GM21786 (cell line): Measurements from ENCODE around the gene GXYLT2.
"Not testable (repeated sequence)": the region's sequence is repeated elsewhere in the genome, so short reads cannot be mapped to it uniquely, and the experiment has no call there.

Source experiments
- ATAC-seq: cut with Tn5 transposase; IDR thresholded peaks from one replicate; pipeline ENCODE4 v1.9.1; 2021; ENCODE audit not compliant: unreplicated experiment

Gene GXYLT2

DNA sequence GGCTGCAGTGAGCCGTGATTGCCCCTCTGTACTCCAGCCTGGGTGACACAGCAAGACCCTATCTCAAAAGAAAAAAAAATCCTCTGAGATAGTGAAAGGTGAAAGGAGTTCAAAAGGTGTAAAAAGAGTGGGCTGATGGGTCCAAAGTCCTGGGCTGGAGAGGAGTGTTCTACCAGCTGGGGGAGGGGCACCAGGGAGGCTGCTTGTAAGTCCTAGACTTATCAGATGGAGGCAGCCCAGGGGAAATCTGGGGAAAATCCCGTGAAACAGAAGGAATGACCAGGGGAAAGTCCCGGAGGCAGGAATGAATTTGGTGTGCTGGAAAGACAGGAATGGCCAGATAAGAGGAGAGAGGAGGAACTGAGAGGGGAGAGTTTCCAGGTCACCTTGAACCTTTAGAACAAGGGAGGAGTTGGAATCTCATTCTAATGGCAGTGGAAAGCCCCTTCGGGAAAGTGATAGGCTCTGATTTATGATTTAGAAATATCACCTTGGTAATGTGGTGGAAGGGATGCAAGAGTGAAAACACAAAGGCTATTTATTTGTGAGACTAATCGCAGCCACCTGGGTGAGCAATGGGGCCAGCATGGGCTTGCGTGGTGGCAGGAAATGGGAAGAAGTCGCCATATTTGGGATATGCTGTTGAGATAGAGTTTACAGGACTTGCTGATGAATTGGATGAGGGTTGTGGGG is 85.3 kb downstream of the GXYLT2 start:
- ATAC-seq = no peak

DNA sequence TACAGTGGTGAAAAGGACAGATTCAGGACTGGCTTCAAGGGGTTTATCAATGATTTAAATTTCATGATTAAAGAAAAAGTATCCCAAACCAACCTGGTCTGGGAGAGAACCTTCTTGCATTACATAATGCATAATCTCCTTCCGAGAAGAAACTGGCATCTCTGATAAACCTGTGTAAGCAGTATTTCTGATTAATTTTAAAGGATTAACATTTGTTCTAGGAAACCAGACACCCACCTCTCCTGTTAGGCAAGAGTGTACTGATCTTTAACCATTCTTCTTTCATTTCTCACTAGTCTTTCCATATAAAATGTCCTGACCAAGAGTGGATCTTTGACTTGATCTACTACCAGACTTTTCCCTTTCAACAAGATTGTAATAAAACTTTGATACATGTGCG is 85.9 kb downstream of the GXYLT2 start:
- ATAC-seq = no peak

DNA sequence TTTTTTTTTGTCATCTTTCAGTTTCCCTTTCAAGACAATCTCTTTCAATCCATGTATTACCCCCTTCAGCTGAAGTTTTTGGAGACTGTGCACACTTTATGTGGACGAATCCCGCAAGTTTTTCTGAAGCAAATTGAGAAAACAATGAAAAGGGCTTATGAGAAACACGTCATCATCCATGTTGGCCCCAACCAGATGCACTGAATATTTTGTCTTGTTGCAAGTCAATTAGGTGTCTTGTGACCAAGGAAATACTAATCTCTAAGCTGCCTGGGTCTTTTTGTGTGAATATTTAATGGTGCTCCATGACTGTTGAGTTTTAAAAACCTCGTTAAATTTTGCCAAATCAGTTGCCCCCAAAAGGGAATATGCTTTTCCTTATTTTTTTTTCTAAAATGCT is 87.1 kb downstream of the GXYLT2 start:
- ATAC-seq = no peak

DNA sequence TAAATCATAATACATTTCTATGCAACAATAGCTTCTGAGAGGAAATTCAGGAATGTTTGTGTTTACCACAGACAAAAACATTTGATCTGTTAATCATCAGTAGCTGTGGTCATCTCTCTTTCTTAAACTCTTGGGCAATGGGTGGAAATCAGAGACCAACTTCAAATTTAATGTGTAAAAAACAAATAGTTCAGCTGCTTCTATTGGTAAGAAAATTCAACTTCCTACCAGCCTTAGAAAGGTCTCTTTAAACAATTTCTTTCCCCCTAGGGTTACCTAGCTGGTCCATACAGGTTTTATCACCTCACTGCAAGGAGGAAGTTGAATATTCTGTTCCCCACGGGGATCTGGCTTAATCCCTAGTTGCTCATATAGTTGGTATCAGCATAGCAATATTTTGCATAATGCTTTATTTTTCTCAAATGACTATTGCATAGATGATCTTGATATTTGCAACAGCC is 88.5 kb downstream of the GXYLT2 start:
- no peak for ATAC-seq

DNA sequence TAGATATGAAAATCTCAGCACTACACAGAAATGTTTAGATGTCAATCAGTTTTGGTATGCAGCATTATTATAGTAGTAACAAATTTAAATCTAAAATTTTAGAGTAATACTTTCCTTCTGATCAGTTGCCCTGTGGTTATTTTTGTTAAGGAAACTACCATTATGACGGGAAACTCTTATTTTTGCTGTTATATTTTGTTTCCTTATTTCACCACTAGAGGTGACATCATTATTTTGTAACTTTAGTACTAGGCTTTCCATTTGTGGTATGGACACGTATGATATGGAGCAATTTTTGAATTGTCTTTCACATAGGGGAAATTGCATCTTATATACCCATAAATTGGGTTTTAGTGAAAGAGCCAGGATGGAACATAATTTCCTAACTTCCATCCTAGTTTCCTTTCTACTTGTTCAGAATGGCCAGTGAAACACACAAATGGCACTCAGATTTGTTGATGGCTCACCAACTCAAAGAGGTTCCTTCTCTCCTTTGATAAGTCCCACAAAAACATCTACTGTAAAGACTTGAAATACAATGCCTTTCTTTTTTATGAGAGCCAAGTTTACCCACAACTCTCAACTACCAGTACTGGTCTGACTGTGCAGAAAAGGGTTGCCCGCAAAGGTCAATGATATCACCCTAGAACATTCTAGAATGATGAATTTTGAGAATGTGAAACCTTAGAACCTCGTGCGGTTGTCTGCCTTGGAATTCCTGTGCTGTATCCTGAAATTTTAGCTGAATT is 89.4 kb downstream of the GXYLT2 start:
- peak; percentile 79 for ATAC-seq

DNA sequence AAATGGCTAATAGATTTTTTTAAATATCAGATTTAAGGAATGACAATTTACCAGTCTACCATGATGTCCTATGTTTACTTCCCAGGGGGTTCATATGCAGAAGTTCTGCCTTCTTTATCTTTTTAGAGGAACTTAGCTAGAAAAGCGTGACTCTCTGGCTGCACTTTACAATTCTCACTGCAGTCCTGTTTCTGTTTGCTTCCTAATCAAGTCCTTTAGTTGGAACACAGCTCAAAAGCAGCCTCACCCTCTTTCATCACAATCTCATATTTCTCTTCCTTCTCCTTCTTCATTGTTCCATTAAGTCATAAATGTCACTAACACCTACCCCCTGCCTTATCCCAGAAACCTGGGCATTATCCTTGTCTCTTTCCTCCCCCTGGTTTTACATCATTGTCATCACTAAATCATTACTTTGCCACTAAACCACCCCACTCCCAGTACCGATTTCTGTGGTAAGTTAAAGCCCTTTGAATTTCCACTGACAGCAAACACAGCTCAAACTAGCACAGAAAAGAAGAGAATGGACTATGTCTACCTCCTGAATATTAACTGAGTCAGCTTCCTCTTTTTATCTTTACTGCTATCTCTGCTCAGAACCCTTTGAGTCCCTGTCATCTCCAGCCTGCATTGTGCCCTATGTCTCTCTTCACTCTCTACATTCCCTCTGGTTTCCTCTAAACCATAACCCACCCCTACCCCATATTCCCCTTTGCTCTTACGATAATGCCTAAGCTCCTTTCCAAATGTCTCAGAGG is 94.9 kb downstream of the GXYLT2 start:
- ATAC-seq = no peak

DNA sequence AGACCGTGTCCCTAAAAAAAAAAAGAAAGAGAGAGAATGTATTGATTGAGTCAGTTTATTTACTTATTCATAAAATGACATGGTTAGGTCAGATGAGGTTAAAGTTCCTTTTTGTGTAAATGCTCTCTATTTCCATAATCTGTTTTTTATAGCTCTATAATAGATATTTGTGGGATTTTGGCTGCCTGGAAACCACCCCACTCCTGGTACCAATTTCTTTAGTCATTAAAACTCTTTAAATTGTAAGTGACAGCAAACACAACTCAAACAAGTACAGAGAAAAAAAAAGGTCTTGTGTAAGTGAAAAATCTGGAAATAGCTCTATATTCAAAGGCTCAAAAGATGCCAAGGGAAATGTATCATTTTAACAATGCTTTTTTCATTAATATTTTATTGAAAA is 97.7 kb downstream of the GXYLT2 start:
- ATAC-seq = no peak

DNA sequence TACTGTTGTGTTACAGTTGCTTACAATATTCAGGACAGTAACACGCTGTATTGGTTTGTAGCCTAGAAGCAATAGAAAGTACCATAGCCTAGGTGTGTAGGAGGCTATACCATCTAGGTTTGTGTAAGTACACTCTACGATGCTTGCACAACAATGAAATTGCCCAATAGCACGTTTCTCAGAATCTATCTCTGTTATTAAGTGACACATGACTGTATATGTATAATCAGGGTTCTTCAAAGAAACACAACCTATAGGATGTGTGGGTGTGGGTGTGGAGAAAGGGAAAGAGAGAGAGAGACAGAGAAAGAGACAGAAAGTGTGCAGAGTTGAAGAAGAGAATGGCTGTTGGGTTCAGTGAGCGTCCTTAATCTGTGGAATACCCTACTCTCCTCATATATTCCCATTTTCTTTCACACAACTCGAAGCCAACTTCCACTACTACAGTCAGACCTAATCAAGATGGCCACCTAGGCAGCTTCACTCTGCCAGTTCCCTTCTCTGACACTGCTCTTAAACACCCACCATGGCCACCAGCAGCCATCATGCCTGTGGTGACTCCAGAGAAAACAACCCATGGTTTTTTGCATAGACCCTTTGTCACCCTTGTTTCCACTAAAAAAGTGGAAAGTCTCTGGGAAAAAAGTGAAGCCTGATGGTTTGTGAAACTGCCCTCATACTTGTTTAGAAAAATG is 103.0 kb downstream of the GXYLT2 start:
- no peak for ATAC-seq

DNA sequence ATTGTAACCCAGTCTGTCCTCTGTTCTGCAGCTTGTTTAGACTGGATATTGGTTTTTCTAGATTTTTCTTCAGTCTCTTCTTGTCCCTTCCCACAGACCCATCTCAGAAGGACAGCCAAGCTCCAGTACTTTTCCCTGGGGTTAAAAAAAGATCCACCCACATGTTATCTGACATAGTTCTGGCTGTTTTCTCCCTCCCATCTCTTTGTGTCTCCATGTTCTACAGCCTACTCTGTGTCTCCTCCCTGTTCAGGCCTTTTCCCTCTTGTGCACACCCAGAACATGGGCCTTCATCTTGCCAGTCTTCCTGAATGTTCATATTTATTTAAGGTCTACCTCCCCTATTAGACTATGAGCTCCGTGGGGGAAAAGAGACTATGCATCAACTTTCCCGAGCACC is 103.7 kb downstream of the GXYLT2 start:
- no peak for ATAC-seq

DNA sequence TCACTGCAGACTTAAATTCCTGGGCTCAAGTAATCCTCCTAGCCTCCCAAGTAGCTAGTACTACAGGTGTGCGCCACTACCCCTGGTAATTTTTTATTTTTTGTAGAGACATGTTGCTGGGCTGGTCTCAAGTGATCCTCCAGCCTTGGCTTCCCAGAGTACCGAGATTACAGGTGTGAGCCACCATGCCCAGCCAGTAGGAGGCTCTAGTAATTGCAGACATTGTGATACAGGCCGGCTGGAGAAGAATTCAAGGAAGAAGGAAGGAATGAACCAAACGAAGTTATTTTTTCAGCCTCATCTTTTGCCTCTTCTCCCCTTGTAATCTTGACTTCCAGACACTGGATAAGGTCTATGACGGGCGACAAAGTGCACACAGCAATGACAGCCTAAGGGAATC is 105.5 kb downstream of the GXYLT2 start:
- ATAC-seq = no peak

DNA sequence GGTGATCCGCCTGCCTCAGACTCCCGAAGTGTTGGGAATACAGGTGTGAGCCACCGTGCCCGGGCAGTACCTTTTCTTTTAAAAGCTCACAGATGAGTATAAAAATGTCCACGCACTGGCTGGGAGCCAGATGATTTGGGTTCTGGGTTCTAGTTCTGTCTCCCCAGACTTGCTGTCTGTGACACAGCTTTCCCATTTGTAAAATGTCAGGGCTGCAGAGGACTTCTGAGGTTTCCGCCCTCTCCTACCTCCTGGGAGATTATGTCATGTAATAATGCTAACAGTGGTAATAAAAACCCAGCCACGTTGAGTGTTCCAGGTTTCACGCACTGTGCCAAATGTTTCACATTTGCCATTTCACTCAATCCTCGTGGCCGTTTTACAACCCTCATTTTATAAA is 107.5 kb downstream of the GXYLT2 start:
- ATAC-seq = no peak

DNA sequence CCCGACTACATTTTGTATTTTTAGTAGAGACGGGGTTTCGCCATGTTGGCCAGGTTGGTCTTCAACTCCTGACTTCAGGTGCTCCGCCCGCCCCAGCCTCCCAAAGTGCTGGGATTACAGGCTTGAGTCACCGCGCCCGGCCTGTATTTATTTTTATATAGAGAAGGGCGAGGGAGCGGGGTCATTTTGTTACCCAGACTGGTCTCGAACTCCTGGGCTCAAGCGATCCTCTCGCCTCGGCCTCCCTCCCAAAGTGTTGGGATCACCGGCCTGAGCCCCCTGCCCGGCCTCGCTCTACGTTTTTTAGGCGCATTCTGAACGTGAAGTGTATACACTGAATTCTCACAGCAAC is 108.3 kb downstream of the GXYLT2 start:
- no peak for ATAC-seq

DNA sequence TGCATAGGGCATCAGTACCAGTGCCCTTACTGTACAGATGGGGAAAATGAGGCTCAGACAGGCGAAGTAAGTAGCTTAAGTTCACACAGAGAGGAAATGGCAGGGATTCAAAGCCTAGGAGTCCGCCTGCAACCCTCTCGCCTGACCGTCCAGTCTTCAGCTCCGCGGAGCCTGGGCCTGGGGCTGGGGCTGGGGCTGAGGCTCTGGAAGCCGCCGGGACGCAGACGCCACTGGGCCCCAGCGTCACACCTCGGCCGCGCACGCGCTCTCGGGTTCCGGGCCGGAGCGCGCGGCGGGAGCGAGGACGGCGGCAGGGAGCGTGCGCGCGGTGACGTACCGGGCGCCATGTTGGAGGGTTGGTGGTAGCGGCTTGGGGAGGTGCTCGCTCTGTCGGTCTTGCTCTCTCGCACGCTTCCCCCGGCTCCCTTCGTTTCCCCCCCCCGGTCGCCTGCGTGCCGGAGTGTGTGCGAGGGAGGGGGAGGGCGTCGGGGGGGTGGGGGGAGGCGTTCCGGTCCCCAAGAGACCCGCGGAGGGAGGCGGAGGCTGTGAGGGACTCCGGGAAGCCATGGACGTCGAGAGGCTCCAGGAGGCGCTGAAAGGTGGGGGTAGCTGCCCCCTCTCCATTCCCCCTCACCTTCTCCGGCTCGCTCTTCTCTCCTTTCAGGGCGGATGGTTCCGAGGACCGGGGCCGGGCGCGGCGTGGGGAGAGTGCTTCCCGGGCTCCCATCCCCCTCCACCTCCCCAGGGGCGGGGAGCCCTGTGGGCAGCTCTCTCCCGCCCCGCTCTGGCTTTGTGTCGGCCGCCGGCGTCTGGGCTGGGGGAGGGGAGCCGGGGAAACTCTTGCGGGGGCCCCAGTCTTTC is 108.9 kb downstream of the GXYLT2 start, which contains the start of gene PPP4R2:
Gene PPP4R2 (plus strand): TSS at position 339 of the 861 bp plus-strand sequence. CDS start 227 bp downstream, at position 566.
- peak; percentile 80 for ATAC-seq

DNA sequence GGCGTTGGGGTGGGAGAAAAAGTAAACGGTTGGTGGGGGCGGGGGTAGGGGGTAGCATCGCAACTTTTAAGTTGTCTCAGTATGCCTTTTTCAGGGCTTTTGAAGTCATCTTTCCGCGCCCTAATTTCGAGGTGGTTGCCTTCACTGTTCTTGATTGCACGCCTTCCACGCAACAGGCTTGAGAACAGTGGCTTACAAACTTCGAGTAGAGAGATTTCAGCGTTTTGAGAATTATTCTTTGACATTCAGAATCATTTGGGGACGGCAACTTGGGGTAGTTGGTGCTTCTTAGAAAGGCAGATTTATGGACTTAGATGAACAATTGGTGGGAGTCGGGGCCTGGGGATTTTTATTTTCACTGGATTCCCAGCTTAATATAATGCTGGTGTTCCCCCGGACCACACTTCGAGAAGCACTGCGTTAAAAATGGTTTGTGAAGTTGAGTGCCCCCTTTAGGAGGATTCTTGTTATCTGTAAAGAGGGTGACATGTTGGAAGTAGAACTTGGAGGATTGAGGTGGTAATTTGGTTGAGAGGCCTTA is 109.6 kb downstream of the GXYLT2 start:
- ATAC-seq = peak; percentile 33

DNA sequence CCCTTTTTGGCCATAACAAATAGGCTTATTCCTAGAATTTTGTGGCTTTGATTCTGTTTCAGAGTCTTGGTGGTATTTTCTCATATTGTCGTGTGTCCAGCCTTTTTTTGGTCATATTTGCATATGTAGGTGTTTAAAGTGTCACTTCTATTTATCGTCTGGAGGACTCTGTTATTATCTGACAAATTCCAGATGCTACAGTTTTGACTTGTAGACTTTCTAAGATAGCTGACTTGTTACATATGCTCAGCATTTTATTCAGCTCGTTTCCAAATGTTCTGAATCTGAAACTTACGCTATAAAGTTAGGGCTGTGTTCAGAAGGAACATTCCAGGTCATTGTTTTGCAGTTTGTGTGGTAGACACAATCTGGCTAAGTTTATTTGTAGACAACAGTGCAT is 110.6 kb downstream of the GXYLT2 start:
- ATAC-seq = no peak

DNA sequence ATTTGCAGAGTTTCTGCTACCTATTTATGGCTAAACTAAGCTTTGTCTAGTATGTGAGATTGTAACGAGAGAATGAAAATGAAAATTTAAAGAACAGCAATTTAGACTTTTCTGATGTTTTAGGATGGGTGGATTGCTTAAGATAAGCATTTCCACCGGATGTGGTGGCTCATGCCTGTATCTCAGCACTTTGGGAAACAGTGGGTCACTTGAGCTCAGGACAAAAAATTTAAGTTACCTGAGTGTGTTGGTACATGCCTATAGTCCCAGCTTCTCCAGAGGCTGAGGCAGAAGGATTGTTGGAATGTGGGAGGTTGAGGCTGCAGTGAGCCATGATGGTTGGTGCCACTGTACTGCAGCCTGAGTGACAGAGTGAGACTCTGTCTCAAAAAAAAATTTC is 112.1 kb downstream of the GXYLT2 start:
- no peak for ATAC-seq

DNA sequence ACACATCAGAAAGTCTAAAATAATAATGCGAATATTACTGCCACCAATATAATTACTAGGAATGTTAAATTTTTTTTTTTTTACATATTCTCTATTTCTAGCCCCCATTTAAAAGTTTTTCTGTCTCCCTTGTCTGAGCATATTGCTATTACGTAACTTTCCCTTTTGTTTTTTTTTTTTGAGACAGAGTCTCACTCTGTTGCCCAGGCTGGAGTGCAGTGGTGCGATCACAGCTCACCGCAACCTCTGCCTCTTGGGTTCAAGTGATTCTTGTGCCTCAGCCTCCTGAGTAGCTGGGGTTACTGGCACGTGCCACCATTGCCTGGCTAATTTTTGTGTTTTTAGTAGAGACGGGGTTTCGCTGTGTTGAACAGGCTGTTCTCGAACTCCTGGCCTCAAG is 115.2 kb downstream of the GXYLT2 start:
- ATAC-seq = not testable (repeated sequence)

DNA sequence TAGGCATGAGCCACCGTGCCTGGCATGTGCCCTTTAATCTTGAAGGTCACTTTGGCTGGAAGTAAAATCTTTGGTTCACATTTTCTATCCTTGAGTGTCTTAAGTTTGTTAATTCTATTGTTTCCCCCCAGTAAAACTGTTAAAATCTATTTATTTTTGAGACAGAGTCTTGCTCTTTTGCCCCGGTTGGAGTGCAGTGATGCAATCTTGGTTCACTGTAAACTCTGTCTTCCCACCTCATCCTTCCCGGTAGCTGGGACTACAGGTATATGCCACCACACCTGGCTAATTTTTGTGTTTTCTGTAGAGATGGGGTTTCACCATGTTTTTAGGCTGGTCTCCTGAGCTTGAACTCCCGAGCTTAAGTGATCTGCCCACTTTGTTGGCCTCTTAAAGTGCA is 116.5 kb downstream of the GXYLT2 start:
- no peak for ATAC-seq

DNA sequence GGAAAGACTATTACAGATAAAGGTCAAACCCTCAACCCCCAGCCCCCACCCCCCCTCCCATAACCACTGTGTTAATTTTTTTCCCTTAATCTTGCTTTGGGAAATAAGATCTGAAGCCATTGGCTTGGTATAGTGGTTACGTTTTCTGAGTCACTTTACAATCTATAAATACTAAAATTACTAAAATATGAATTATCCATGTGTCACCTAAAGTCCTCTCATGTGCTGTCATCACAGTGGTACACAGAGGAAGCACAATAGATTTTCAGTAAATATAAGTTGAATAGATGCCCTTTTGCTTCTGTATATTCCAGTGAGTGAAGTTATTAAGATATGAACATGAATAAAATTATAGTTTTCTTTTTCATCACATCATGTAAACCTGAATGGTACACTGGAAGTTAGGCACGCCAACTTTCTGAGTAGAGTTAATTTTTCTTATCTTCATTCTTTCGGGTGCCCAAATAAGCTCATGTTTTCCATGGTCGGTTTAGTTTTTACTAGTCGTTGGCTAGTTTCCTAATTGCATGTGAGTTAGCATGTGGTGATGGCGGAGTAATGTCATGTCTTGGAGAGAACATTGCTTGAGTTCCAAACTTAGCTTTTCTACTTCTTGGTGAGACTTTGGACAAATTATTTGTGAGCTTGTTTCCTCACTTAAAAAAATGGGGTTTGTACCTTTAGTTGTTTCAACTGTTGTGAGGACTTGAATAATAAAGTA is 120.3 kb downstream of the GXYLT2 start:
- ATAC-seq = no peak
